ENCODE data around the gene PADI6. TPM values are rescaled to one million over a fixed set of nuclear protein-coding genes. Genes with fewer than 3 reads are reported as not detected.

Gene PADI6
- total RNA-seq, 1 experiment from 2014 or later, result not detected

GRCh38 chr1:17352419-17352909 lies 19.5 kb upstream of the PADI6 start:
- ChIA-PET POLR2A (no interaction called here), CTCF (no interaction called here), RAD21 (ENCODE audit: low non-redundant PET in 1 of 2, low total read pairs in 2 of 2, uncharacterized antibody in 2 of 2, unreplicated experiment in 2 of 2) (no interaction called here)
- no peaks in the 10 kb centered on the region for H3K36me3 ChIP-seq (ENCODE audit: control insufficient read depth in 1 of 2, insufficient read depth in 2 of 2, low read length in 2 of 2)
- no peak for ATAC-seq
- intact Hi-C loops (cut with micrococcal nuclease), result no loop called here
- H3K4me3 ChIP-seq (replicated peaks in 1 of 2; ENCODE audit: low read depth in 1 of 2, low read length in 2 of 2), result no peak overlapping the region
- TF ChIP-seq EGR1 (IDR thresholded peaks at IDR 0.05; ENCODE audit: low read depth) (no peak), MAX (IDR thresholded peaks at IDR 0.05) (no peak), SIN3A (IDR thresholded peaks at IDR 0.05; ENCODE audit: low read depth) (no peak), ZFX (IDR thresholded peaks at IDR 0.05) (no peak), JUND (IDR thresholded peaks at IDR 0.05) (no peak), FOSL1 (IDR thresholded peaks at IDR 0.05; ENCODE audit: low read depth) (no peak), ZBTB33 (IDR thresholded peaks at IDR 0.05; ENCODE audit: extremely low read depth, insufficient replicate concordance, low read length) (no peak), CEBPB (IDR thresholded peaks at IDR 0.05; ENCODE audit: low read depth) (no peak), EZH2 (IDR thresholded peaks at IDR 0.05) (no peak), SRF (IDR thresholded peaks at IDR 0.05; ENCODE audit: low read depth) (no peak), POLR2AphosphoS5 (IDR thresholded peaks at IDR 0.05; ENCODE audit: low read depth, low read length) (no peak), CBX3 (IDR thresholded peaks at IDR 0.05; ENCODE audit: low read depth) (no peak), ZNF274 (IDR thresholded peaks at IDR 0.05; ENCODE audit: low read depth, low read length) (no peak), TCF7L2 (IDR thresholded peaks at IDR 0.05; ENCODE audit: borderline replicate concordance, extremely low read depth, insufficient read depth, insufficient read length) (no peak), ELF1 (IDR thresholded peaks at IDR 0.05; ENCODE audit: borderline replicate concordance, low read depth) (no peak)
- TF ChIP-seq, protein P1, sequence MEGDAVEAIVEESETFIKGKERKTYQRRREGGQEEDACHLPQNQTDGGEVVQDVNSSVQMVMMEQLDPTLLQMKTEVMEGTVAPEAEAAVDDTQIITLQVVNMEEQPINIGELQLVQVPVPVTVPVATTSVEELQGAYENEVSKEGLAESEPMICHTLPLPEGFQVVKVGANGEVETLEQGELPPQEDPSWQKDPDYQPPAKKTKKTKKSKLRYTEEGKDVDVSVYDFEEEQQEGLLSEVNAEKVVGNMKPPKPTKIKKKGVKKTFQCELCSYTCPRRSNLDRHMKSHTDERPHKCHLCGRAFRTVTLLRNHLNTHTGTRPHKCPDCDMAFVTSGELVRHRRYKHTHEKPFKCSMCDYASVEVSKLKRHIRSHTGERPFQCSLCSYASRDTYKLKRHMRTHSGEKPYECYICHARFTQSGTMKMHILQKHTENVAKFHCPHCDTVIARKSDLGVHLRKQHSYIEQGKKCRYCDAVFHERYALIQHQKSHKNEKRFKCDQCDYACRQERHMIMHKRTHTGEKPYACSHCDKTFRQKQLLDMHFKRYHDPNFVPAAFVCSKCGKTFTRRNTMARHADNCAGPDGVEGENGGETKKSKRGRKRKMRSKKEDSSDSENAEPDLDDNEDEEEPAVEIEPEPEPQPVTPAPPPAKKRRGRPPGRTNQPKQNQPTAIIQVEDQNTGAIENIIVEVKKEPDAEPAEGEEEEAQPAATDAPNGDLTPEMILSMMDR (IDR thresholded peaks at IDR 0.05 in 2 of 3, conservative IDR thresholded peaks at IDR 0.05 in 1 of 3; ENCODE audit: borderline replicate concordance in 1 of 3, insufficient read depth in 1 of 3, low read depth in 2 of 3, low read length in 2 of 3), result no peak
- TF ChIP-seq, protein P2, sequence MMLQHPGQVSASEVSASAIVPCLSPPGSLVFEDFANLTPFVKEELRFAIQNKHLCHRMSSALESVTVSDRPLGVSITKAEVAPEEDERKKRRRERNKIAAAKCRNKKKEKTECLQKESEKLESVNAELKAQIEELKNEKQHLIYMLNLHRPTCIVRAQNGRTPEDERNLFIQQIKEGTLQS (IDR thresholded peaks at IDR 0.05), result no peak
- no peaks in the 10 kb centered on the region for H3K9me2 ChIP-seq (ENCODE audit: insufficient read depth)
- H3K9me3 ChIP-seq (ENCODE audit: control insufficient read depth in 1 of 2, insufficient read depth in 1 of 2, low read depth in 1 of 2, low read length in 2 of 2), result no peaks in the 10 kb centered on the region
- no peaks in the 10 kb centered on the region for H3K79me2 ChIP-seq (ENCODE audit: insufficient read depth, low read length)
- peaks cover 11 to 18% of the 10 kb centered on the region in 2 experiments for H3K4me1 ChIP-seq (ENCODE audit: control insufficient read depth in 1 of 2, insufficient read depth in 2 of 2, low read length in 2 of 2)
- H3K4me2 ChIP-seq (ENCODE audit: low read length), result no peak overlapping the region
- no peak overlapping the region for H3K9ac ChIP-seq (ENCODE audit: low read length)
- no peaks in the 10 kb centered on the region for H3K27me3 ChIP-seq (ENCODE audit: insufficient read depth, low read length)
- H2AFZ ChIP-seq (ENCODE audit: low read depth, low read length, poor library complexity, severe bottlenecking), result no peak overlapping the region
- BruUV-seq (replicated peaks), result no TSS peak
- H4K20me1 ChIP-seq (ENCODE audit: insufficient read depth), result no peaks in the 10 kb centered on the region
- H3K27ac ChIP-seq (ENCODE audit: low read depth, low read length), result no peak overlapping the region
- no peak for DNase-seq (ENCODE audit: low read depth, low spot score)

Measured in HCT116 (cell line).